Posterior cingulate gyrus (tissue), 11 donors: ENCODE results near the gene CDC25C.

Source experiments
- DNase-seq, 10 donors: peaks; one replicate each; pipeline versions ENCODE4 v3.0.0 to v3.0.0-alpha.2; 2020 to 2021; ENCODE audit warnings: mixed read lengths in 3 of 10
- intact Hi-C: fragments of 100-400 bp; cut with DNase I; formaldehyde crosslinking; loops from one replicate; pipeline ENCODE4 v1.15.1; 2023

Gene CDC25C

DNA sequence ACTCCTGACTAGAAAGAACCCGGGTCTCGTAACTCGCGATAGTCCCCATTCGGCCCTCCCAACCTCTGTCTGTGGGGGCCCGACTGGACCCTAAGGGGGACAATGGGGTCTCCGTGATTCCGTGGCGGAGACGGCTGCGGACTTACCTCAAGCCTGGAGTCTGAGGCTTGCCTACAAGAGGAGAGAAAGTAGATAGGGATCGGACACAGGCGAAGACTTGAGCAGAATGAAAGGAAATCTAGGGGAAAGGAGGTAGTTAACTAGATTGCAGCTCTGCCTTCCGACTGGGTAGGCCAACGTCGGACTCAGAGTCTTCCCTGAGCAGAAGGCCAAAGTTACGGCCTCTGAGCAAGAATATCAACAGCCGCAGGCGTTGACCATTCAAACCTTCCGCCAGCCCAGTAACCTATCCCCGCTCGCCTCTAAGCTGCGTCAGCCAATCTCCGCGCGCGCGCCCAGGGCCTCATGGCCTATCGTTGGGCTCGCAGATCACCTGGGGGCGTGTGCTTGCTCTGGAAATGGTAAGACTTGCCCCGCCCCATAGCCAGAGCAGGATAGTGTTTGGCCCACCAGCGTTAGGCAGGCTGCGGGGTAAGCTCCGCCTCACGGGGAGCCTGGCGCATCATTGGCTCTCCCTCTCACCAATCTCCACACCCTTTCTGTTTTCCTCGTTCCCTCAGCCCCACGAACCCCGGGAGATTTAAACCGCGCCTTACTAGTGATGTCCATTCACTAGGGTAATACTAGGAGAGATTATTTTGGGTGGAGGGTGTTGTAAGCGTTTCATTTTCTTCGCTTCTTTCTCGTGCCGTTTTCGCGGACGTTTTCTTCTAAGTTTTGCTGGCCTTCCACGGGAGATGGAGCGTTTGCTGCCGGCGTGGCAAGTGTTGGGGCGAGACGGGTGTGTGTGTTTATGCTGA, at the start of gene CDC25C:
Gene CDC25C, minus strand, starts transcription at position 356 of the 920 bp plus-strand sequence. CDS start 624 bp downstream, outside the sequence.
- intact Hi-C loops = loop anchor here (10.0 kb wide), 1 partner anchor 157 kb away; the partner anchor contains the start of genes BRD8 and KIF20A
- peak; percentile 89 to 100 (median 96) for DNase-seq

DNA sequence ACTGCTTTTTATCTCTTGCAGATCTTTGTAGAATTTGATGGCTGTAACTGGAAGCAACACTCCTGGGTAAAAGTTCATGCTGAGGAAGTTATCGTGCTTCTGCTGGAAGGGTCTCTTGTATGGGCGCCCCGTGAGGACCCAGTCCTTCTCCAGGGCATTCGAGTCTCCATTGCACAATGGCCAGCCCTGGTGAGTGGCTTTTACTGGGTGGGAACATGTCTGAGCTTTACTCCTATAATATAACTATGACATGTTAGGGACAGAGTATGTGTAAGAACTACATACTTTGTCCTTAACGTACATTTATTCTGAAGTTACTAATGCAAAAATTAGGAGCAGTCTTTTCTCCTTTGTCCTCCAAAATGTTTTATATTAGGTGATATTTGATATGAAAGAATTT, 41.0 kb upstream of the CDC25C start:
- no peak for DNase-seq
- intact Hi-C loops = no loop called here

DNA sequence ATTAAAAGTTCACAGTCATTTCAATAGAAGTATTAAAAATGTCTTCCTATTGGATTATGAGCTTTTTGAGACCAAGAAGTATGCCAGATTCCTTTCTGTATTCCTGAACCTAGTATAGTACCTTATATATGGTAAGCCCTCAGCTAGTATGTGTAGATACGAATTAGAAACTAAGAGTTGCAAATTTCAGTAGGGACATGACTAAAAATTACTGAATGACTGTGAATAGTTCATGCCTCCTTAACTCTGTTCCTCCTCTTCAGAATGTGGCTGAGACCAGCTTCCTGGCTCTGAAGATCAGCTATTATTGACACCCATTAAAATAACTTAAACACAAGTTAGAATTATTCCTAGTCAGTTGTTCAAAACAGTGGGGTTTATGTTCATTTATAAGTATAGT, 40.6 kb upstream of the CDC25C start:
- intact Hi-C loops = no loop called here

DNA sequence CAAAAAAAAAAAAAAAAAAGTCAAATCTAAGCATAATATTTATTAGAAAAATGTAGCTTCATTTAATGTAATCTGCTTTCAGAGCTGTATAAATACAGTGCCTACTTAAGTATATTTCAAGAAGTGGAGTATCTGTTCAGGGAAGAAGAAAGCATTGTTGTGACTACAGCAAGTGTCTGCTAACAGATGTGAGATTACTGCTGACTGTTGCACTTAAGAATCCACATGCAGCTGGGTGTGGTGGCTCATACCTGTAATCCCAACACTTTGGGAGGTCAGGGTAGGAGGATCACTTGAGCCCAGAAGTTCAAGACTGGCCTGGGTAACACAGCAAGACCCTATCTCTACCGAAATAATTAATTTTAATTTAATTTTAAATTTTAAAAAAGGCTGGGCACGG, 39.9 kb upstream of the CDC25C start:
- intact Hi-C loops = no loop called here
- no peak for DNase-seq

More for the DNA sequence above, 40.6 kb upstream of the CDC25C start:
- DNase-seq = no peak

DNA sequence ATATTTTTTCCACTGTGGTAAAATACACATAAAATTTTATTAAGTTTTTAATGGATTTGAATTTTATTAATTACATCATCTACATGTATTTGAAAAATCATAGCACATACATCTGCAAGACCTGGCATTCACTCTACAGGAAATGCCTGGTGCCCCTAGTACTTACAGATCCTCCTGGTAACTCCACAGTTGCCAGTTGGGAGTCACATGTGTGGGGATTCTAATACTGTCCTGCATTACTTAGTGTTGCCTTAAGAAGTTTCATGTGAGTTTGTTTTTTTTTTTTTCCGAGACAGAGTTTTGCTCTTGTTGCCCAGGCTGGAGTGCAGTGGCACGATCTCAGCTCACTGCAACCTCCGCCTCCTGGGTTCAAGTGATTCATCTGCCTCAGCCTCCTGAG, 38.9 kb upstream of the CDC25C start:
- intact Hi-C loops = no loop called here

DNA sequence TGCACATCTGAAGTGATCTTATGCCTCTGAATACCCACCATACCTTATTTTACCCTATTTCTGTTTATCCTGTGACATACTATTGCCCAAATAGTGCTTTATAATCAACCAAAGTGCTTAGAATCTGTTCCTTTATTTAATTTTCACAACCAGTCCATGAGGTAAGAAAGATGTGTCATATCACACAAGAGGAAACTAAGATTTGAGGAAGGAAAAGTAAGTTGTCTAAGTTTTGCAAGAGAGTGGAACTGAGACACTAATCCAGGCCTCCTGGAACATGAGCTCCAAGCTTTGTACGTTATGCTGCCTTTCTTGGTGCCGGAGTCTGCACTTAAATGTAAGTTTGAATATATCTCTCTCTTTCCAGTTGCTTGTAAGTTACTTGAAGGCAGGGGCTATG, 38.1 kb upstream of the CDC25C start:
- DNase-seq = no peak
- intact Hi-C loops = no loop called here

More for the DNA sequence above, 38.9 kb upstream of the CDC25C start:
- no peak for DNase-seq

DNA sequence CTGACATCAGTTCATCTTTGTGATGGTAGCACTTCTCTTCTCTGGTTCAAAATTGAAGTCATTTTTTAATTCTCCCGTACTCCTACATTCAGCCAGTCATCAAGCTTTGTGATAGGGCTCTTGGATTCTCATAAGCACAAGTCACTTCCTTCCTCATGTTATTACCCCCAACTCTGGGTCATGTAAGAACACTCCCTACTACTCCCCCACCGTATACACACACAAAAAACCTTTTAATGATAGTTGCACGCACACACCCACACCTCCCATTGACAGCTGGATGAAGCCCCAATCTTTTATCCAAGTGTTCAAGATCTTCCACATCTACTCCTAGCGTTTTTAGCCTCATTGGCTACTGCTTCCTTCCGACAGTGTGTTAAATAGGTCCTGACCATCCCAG, 37.7 kb upstream of the CDC25C start:
- DNase-seq = no peak
- intact Hi-C loops = no loop called here

DNA sequence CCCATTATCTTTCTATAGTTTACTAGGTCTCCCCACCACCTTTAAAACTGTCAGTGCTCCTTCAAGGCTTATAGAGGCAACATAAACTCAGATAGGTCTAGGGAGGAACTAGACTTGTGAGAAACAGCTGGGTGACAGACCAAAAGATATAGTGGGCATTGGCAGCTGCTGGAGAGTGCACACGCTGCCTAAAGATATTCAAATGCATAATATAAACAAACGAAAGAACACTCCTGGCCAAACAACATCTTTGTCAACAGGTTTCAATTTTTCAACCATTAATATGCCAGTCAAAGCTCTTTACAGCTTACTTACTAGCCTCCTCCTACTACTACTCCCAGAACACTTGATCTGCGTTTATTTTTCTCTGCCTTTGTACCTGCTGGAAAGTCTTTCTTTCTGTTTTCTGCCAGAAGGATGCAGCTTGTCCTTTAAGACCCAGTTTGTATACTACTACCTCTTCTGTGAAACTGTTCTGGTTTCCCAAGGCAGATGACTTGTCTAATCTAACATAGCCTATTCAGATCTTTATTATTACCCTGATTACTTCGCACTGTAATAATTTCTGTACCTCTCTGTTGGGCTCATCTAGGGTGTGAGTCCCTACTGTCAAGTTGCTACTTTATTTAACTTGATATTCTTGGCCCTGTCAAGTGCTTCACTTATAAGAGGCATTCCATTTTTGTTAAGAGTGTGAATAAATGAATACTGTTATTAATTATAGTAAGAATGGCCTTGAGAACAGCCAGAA, 35.2 kb upstream of the CDC25C start:
- intact Hi-C loops = no loop called here

DNA sequence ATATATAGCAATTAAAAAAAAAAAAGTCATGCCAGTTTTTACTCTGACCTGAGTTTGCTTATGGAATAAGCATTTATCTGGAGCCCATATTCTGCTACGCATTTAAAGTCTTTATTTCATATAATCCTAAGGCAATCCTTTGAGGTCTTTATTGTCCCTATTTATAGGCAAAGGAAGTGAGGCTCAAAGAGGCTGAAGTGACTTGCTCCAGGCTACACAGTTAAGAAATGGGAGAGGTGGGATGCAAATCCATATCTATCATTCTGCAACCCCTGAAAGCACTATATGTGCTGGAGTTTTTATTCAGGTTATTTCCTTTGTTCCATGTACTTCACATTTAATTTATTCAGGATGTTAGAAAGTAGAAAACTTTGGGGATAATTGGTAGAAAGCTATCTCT, 33.0 kb upstream of the CDC25C start:
- intact Hi-C loops = no loop called here
- DNase-seq = no peak

More for the DNA sequence above, 35.2 kb upstream of the CDC25C start:
- DNase-seq = no peak

DNA sequence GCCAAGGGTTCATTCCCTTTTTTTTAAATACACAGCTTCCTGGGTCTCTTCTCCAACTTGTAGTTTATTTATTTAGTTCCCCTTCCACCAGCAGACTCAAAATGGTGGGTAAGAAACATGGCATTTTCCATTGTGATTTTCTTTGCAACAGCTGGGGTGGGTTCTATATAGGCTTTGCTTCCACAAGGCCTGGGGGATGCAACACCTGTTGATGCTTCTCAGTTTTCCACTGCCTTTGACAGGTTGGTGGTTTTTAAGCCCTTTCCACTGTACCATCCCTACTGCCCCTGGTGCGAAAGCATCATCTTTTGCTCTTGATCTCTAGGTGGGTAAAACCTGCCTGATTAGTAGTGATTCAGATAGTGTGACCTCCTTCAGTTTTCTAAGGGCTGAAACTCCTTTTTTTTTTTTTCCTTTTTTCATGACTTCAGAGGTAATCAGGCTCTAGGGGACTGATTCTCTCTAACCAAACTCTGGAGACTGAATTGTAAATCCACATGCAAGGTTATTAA, 29.4 kb upstream of the CDC25C start:
- intact Hi-C loops = no loop called here
- no peak for DNase-seq

DNA sequence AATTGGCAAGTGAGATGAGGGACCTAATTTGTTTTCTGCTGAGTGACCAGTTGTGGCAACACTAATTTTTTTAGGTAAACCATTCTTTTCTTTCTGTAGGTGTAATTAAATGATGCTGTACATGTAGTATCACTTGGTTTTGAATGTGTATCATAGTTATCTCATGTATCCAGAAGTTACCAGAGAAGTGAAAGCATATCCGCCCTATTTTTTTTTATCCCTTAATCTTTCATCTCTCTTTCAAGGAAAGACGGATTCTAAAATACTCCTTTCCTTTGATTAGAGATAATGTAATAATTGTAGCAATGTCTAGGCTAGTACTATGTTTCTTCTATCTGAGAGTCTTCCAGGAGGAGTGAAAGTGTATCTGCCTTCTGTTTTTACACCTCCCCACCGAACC, 28.0 kb upstream of the CDC25C start:
- DNase-seq = no peak
- intact Hi-C loops = no loop called here

DNA sequence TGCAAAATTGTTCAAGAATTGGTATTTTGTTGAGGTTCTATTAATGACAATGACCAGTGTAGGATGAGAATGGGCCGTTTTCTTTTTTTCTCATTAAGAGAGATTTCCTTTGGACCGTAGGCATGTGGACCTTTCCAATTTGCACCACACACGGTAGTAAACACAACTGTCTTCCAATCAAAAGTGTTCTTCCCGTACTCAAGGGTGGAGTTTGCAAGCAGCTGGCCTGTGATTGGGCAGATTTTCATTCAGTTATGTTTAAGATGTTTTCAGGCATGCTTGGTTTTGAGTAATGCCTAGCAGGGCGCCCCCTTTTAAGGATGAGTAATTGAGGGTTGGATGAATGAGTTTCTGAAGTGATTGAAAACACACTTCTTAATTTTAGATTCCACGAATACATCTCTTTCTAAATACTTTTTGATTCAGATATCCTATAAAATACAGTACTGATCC, 23.3 kb upstream of the CDC25C start:
- DNase-seq = peak in 4 of 10 donors; percentile 20 to 72 (median 26)
- intact Hi-C loops = no loop called here

DNA sequence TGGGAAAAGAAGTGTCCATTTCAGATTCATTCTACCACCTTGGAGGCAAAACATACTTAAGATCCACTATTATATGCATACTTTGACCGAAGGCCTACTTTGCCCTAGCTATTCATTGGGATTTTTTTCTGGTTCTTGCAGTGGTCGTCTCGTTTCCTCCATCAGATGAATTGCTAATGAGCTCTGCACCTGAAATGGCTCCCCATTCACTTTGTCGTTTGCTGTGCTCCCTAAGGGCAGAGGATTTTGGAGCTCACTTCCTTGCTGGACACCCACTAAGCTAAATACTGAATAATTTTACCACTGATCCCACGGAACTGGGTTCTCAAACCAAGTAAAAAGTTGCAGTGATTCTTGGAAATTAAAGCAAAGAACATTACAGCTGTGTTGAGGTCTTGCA, 22.8 kb upstream of the CDC25C start:
- DNase-seq = no peak
- intact Hi-C loops = no loop called here

DNA sequence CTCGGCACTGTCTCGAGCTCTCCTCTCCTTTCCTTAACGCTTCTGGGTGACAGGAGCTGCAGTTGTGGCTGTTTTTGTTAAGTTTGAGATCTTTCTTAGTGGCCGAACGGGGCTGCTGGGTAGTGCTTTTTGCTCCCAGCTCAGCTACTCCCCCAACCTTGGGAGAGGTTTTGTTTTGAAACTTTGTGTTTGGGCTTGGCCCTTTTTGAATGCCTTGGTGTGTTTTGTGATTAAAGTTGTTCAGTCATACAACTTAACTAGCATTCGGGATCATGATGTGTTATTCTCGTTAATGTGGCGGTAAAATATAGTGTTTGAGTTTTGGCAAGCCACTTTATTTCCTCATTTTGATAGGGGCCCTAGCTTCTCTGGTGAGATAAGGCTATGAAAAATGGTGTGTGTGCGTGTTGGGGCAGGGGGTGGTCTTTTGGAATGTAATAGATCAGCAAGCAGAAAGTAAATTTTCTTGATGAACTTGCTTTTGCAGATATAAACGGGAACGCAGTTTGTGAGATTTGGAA, 22.0 kb upstream of the CDC25C start:
- no peak for DNase-seq

DNA sequence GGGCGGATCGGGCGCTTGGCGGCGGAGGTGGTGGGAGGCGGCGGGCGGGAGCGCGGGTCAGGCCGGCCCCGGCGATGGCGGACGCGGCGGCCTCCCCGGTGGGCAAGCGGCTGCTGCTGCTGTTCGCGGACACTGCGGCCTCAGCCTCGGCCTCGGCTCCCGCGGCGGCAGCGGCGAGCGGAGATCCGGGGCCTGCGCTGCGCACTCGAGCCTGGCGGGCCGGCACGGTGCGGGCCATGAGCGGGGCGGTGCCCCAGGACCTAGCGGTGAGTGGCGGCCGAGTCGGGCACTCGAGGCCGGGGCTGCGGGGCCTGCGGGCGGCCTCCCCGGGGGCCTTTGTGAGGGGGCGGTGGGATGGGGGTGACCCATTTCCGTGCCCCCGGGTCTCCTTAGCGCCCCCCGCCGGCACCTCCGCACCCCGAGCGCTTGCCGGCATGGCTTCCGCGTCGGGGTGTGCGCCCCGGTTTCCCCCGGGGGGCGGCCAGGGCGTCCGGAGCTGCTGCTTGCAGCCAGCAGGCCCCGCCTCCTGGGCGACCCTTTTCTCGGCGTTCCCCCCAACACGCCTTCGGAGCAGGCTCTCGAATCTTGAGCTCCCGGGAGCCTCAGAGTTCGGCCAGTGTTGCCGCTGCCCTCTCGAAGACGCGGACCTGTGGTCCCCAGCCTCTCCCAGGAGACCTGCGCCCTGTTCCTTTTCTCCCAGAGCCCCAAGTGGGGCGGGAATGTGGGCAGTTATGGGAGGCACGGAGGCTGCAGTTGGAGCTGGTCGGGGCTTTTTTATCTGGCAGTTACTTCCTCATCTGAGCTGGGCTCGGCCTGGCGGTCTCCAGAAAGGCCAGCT, 21.3 kb upstream of the CDC25C start:
- intact Hi-C loops = loop anchor here (2.0 kb wide), 1 partner anchor 14 kb away; the partner anchor contains the start of gene FAM53C
- peak; percentile 28 to 91 (median 49) for DNase-seq

More for the DNA sequence above, 22.0 kb upstream of the CDC25C start:
- intact Hi-C loops = loop anchor here (2.0 kb wide), 1 partner anchor 15 kb away; the partner anchor contains the start of gene FAM53C

DNA sequence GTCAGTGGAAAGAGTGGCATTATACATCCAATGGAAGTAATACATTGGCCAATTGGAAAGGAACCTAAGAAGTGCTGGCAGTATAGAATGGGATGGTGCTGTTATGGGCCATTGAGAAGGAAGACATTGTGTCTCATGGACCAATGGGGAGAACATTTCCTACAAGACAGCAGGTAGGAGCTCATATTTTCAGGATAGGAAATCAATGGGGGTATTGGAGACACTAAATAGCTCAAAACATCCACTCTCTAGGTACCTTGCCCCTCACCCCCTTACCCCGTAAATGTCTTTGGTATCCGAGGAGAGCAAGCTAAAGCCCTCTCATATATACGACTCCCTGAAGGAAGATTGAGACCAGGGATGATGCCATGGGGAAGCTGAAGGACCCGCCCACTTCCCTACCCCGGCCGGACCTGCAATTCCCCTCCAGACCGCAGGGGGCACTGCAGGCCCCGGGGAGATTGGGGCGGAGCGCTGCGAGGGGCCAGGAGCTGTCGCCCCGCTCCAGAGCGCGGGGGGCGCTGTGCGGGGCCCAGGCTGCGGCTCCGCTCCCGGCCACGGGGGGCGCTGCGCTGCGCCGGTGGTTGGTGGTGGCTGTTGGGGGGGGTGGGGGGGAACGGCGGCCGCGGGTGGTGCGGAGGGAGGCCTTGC, 20.6 kb upstream of the CDC25C start, which contains the start of gene KDM3B:
Gene KDM3B, plus strand, starts transcription at position 615 of the 651 bp plus-strand sequence. CDS start 111 bp downstream, outside the sequence.
- intact Hi-C loops = loop anchor here (2.0 kb wide), 1 partner anchor 13 kb away; the partner anchor contains the start of gene FAM53C
- peak; percentile 54 to 97 (median 72) for DNase-seq

DNA sequence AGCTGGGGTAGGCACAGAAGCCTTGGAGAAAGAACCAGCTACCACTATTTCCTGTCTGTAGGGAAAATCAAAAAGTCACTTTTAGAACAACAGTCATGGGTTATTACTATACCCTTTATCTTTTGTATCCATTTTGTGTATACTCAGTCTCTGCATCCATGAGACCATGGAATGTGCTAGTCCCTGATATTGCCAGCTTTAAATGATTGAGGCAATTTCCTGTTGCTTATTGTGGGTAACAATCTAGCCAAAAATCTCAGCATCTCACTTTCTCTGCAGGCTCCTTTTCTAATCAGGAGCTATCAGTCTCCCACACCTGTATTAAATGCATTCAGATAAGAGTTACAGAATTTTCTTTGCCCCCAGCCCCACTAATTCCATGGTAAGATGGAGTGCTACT, 19.9 kb upstream of the CDC25C start:
- intact Hi-C loops = no loop called here
- DNase-seq = no peak

DNA sequence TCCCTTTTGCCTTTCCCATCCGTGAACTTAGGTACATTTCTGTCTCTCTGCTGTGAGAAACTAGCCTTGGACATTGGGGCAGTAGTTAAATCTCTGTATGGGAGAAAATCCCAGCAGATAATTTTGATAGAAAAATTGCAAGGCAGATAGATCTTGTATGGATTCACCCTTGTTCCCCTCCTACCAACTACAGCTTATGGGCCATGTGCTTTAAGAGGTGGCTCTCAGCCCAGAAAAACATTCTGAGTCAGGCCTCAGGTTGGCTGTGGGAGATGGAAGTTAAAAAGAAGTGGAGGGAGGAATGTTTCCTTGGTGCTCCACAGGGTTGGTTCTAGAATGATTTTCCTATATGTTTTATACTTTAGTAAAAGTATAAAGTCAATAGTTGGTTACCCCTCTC, 19.5 kb upstream of the CDC25C start:
- DNase-seq = no peak
- intact Hi-C loops = no loop called here

DNA sequence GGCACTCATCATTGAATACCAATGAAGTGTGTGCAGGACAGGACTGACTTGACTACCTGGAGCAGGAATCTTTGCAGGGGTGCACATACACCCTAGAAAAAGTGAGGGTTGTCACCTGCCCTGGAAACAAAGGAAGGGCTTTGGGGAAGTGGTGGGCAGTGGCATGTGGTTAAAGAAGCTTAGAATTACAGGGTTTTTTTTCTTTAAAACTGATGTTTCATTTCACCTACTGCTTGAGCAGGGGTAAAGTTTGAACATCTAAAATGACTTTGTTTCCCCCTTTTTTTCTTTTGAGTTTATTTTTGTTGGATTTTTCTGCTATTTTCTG, 18.9 kb upstream of the CDC25C start:
- intact Hi-C loops = no loop called here
- DNase-seq = no peak
